Stimulated activated CD8-positive, alpha-beta memory T cell treated with anti-CD3 and anti-CD28 coated beads, Interleukin-2, amount 100 ng/mL, for 1 hour (primary cell): ENCODE data around the gene KRTAP5-1.

Source experiments
- DNase-seq, 2 donors: peaks; one replicate each; pipeline ENCODE4 v3.0.0-alpha.2; 2020; ENCODE audit warnings: low read depth in 2 of 2

Gene KRTAP5-1

DNA sequence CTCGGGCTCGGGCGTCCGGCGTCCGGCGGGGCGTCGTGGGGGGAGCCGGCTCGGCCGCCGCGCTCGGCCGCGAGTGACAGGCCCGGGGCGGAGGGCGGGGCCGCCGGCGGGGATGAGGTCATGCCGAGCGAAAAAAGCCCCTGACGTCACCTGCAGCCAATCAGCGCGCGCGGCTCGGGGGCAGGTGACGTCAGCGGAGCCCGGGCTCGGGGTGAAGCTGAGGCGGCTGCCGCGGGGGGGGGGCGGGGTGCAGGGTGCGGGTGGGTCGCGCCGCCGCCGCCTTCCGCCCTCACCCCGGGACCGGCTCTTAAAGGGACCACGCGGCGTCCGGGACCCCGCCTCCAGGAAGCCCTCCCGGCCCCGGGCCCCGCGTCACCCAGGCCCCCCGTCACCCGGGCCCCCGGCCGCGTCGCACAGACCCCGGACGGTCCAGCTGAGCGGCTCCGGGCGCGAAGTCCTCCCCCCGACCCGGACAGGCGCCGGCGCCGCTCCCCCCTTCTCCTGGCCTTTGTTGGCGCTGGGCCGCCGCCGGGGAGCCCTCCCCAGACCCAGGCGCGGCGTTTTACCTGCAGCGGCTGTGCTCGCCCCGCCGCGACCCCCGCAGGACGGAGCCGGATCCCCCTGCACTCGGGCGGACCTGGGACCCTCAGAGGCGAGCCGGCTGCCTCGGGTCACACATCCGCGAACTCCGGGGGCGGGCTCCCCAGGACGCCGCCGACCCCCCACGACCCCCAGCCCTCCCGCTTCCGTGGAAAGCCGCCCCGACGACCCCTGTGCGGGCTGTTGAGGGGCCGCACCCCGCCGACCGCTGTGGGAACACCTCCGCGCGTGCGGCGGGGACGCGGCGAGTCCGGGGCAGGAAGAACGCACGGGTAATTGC is 12.6 kb downstream of the KRTAP5-1 start, which contains the start of gene DUSP8:
Gene DUSP8, minus strand, starts transcription at position 75 of the 880 bp plus-strand sequence. CDS start 6,445 bp downstream, outside the sequence.
- DNase-seq: peak; percentile 88 to 92

GRCh38 chr11:1571760-1572196 is 13.3 kb downstream of the KRTAP5-1 start:
- DNase-seq: no peak

DNA sequence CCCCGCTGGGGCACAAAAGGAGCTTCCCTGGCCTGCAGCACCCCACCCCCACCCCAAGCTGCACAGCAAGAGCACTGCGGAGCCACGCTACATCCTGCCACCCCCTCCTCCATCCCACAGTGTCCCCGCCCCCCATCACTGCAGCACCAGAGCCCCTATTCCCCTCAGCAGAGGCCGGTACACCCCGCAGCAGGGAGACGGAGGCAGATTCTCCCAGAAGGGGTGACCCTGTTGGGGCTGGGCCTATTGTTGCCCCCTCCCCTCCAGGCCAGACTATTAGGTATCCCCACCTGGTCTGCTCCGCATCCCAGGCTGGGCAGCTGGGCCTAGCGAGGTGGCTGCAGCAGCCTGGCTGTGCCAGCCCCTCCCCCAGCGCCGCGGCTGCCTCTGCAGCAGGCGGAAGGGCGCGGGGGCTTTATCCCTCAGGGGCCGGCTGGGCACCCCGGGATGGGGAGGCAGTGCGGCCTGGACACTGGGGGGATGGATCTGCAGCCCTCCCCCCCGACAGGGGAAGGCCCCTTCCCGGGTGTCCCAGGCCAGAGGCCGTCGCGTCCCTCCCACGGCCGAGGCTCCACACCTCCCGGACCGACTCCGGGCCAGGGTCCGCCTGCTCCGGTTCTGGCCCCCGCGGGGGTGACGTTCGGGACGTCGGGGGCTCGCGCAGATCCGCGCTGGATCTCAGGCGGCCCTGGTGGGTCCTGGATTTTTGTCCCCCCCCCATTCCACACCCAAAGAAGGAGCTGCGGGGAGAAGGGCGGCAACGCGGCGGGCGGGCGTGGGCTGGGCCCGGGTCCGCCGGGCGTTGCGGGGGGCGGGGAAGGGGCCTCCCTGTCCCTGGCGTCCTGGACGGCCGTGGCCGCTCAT is 14.0 kb downstream of the KRTAP5-1 start:
- no peak for DNase-seq

- DNase-seq: no peak
Observed at GRCh38 chr11:1570531-1570895, 14.6 kb downstream of the KRTAP5-1 start.

DNA sequence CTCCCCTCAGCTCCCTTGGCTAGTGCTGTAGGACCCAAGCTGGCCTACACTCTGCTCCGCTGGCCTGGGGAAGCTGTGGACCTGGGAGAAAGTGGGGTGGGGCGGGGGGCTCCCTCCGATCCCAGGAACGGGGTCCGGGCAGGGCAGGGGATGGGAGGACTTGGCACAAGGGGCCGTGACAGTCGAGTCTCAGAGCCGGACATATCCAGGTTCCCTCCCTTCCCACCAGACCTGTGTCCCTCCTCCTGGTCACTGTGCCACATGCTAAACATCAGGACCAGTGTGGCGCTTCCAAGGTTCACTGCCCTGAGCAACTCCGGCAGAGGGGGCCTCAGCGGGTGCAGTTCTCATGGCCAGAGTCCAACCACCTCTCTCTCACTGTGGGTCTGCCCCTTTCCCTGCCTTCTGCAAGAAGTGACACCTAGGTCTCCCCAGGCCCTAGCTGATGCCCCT is 15.1 kb downstream of the KRTAP5-1 start:
- DNase-seq: no peak

DNA sequence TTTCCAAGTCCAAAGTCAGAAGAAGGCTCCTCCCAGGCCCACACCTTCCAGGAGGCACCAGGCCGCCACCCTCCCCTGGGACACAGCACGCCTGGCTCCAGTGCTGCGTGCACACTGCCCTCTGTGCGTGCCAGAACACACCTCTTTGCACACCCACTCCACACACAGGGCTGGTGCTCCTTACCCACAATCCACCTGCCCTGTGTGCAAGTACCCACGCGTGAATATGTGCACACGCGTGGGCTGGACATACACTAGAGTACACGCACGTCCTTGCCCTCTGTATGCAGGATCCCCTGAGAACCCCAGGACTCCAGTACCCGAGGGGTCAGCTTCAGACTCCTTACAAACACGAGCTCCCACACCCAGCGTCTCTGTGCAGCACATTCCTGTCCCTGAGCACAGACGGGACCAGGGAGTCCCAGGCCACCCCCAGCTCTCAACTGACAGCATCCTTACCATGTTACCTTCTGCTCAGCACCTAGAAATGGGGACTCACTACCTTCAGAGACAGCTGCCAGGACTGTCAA is 15.8 kb downstream of the KRTAP5-1 start:
- no peak for DNase-seq

DNA sequence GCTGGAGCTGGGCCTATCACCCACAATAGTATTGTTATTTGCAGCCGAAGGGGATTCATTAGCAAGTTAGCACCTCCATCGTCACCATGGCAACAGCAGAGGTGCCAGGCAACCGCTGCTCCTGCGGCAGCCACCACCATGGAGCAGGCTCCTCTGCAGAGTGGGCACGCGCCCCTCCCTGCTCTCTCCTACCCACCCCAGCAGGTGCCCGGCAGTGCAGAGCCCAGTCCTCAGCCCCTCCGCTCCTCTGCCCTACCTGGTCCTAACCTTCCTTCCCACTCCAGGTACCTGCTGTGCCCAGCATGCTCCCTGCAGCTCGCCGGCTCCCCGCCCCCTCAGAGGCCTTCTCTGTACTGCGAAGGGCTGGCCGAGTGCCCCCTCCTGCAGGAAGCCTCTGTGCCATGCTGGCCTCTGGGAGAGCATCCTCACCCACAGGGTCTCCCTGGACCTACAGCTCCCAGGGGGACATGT is 16.6 kb downstream of the KRTAP5-1 start:
- DNase-seq: peak in 1 of 2 donors; percentile 44

DNA sequence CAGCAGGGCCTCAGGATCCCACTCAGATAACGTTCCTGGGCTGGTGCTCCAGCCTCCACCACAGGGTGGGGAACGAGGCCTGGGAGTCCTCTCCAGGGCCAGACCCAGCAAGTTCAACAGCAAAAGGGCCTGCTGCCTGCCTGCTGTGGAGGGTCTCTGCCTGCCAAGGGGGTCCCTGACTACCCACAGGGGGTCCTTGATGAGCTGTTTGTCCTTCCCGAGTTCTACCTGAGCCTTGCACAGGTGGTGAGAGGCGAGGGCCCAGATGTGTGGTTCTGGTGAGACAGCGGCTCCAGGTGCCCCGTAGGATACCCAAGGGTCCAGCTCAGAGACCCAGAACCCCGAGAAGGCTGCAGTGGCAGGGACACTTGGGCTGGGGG is 17.4 kb downstream of the KRTAP5-1 start:
- no peak for DNase-seq

DNA sequence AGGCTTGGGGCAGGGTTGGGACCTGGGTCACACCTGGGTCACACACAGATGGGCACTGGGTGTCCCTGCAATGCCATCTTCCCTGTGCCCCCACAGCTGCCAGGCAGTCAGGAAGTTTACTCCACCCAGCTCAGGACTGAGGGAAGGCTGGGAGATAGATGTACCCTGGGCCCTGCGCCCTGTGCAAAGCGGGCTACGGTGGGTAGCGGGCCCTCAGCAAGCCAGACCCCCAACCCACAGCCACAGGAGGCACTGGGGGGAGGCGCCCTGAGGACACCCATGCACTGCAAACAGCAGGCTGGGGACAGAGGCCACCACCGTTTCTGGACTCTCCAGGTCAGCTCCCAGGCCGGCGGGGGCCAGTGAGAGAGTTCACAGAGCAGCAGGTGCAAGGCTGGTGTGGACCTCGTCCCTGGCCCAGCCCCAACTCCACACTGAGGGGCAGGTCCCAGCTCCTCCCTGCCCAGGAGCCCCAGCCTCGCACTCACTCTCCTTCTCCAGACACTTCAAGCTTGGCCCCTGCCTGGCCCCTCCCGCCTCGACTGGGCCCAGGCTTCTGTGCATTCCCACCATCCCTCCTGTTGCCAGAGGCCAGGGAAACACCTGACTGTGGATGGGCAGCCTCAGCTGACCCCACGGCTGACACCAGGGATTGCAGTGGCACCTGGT is 17.9 kb downstream of the KRTAP5-1 start:
- DNase-seq: no peak

GRCh38 chr11:1566381-1567051 is 18.6 kb downstream of the KRTAP5-1 start:
- no peak for DNase-seq

GRCh38 chr11:1565904-1566247 is 19.2 kb downstream of the KRTAP5-1 start:
- no peak for DNase-seq

DNA sequence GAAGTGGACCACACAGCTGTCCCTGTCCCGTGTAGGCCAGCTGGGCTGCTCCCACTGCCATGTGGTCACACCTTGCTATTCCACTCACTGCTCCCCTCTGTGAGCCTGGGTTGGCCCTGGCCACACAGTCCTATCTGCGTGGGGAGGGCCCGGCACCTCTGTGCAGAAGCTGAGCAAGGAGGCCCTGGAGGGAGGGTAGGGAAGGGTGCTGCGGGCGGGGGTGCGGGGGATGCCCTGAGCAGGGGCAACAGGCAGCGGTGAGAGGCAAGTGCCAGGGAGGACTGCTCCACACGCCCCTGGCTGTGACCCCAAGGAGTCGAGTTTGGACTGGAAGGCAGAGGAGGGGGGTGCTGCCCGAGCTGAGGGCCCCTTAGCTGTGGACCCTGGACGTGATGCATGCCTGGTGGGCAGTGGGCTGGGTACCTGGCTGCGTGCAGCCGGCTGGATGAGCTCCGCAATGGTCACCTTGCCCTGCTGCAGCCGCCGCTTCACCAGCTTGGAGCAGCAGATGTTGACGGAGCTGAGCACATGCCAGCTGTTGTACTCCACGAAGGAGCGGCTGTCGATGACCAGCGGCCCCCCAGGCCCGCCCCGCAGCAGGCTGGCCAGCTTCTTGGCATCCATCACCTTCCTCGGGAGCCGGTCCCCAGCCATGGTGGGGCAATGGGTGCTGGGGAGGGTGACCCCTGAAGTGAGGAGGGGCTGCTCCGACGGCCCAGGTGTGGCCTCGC is 19.7 kb downstream of the KRTAP5-1 start:
- no peak for DNase-seq

- DNase-seq: no peak
Observed at GRCh38 chr11:1564535-1565172, 20.4 kb downstream of the KRTAP5-1 start.

GRCh38 chr11:1563697-1564534 is 21.2 kb downstream of the KRTAP5-1 start:
- DNase-seq: no peak

GRCh38 chr11:1563149-1563638 is 21.9 kb downstream of the KRTAP5-1 start:
- no peak for DNase-seq

- no peak for DNase-seq
Observed at GRCh38 chr11:1562469-1563148, 22.5 kb downstream of the KRTAP5-1 start.

- DNase-seq: no peak
Observed at GRCh38 chr11:1561955-1562354, 23.1 kb downstream of the KRTAP5-1 start.

DNA sequence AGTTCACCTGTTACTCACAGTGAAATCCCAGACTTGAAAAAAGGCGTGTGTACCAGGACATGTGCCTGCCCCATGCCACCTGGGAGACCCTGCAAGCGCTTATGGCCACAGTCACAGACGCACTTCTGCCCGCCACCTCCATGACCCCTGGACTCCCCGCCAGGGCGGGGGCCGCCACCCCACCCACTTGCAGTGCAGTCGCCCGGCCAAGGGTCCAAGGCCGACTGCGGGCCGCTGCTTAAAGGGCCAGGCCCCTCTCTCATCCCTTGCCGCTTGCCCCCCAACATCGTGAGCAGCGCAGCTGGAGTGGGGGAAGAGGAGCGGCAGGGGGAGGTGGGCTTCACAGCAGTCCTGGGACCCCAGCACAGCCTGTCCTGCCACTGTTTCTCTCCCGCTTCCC is 23.8 kb downstream of the KRTAP5-1 start:
- no peak for DNase-seq
